Measurements from ENCODE around the gene GRAMD1C.

The GRAMD1C gene

DNA sequence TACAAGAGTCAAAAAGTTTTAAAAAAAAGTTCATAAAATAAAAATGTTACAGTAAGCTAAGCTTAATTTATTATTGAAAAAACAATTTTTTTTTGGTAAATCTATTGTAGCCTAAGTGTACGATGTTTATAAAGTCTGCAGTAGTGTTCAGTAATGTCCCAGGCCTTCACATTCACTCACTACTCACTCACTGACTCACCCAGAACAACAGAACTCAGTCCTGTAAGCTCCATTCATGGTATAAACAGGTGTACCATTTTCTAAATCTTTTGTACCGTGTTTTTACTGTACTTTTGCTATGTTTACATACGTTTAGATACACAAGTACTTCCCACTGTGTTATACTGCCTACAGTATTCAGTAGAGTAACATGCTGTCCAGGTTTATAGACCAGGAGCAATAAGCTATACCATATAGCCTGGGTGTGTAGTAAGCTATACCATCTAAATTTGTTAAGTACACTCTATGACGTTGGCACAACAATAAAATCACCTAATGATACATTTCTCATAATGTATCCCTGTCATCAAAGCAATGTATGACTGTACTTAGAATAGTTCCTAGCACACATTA is 68.1 kb downstream of the GRAMD1C start:
- TF ChIP-seq, protein P1, sequence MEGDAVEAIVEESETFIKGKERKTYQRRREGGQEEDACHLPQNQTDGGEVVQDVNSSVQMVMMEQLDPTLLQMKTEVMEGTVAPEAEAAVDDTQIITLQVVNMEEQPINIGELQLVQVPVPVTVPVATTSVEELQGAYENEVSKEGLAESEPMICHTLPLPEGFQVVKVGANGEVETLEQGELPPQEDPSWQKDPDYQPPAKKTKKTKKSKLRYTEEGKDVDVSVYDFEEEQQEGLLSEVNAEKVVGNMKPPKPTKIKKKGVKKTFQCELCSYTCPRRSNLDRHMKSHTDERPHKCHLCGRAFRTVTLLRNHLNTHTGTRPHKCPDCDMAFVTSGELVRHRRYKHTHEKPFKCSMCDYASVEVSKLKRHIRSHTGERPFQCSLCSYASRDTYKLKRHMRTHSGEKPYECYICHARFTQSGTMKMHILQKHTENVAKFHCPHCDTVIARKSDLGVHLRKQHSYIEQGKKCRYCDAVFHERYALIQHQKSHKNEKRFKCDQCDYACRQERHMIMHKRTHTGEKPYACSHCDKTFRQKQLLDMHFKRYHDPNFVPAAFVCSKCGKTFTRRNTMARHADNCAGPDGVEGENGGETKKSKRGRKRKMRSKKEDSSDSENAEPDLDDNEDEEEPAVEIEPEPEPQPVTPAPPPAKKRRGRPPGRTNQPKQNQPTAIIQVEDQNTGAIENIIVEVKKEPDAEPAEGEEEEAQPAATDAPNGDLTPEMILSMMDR (IDR thresholded peaks at IDR 0.05; ENCODE audit: low read depth, low read length, missing control alignments): no peak
- H3K36me3 ChIP-seq (replicated peaks): no peaks in the 10 kb centered on the region
- in situ Hi-C loops (cut with HindIII; ENCODE audit: low pct_ligation_motif_present, low sequenced_read_pairs): no loop called here
- no peak overlapping the region for H3K4me3 ChIP-seq (ENCODE audit: low read depth, low read length)
- H3K27me3 ChIP-seq (replicated peaks): no peaks in the 10 kb centered on the region
- no peak overlapping the region for H3K27ac ChIP-seq
- no peak for DNase-seq

DNA sequence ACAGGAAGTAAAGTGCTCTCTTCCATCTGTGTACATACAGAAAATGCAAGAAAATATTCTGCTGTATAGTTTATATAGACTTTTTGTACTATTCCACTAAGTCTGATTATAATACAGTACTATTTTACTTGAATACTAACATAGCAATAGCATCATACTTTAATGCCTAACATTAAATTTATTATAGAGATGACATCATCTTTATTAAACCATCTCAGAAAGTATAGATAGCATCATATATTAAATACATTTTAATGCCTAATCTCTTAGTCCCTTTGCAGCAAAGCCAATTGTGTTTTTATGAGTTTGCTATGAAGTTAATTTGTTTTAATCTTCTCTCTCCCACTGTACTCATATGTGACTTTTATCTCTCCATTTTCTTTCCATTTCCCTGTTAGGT is 69.5 kb downstream of the GRAMD1C start:
- no peak for DNase-seq
- H3K27me3 ChIP-seq (replicated peaks): no peaks in the 10 kb centered on the region
- no peaks in the 10 kb centered on the region for H3K36me3 ChIP-seq (replicated peaks)
- in situ Hi-C loops (cut with HindIII; ENCODE audit: low pct_ligation_motif_present, low sequenced_read_pairs): no loop called here
- no peak overlapping the region for H3K4me3 ChIP-seq (ENCODE audit: low read depth, low read length)
- H3K27ac ChIP-seq: no peak overlapping the region
- TF ChIP-seq, protein P1 (IDR thresholded peaks at IDR 0.05; ENCODE audit: low read depth, low read length, missing control alignments): no peak

DNA sequence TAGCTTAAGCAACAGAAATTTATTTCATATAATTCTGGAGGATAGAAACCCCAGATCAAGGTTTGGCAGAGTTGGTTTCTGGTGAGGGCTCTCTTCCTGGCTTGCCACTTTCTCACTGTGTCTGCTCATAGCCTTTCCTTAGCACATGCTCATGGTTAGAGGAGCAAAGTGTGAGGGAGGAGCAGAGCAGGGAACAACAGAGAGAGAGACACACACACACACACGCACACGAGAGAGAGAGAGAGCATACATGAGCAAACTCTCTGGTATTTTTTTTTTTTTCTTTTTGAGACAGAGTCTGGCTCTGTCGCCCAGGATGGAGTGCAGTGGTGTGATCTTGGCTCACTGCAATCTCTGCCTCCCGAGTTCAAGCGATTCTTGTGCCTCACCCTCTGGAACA is 72.4 kb downstream of the GRAMD1C start:
- no peak for DNase-seq
- TF ChIP-seq, protein P1 (IDR thresholded peaks at IDR 0.05; ENCODE audit: low read depth, low read length, missing control alignments): no peak
- in situ Hi-C loops (cut with HindIII; ENCODE audit: low pct_ligation_motif_present, low sequenced_read_pairs): no loop called here

DNA sequence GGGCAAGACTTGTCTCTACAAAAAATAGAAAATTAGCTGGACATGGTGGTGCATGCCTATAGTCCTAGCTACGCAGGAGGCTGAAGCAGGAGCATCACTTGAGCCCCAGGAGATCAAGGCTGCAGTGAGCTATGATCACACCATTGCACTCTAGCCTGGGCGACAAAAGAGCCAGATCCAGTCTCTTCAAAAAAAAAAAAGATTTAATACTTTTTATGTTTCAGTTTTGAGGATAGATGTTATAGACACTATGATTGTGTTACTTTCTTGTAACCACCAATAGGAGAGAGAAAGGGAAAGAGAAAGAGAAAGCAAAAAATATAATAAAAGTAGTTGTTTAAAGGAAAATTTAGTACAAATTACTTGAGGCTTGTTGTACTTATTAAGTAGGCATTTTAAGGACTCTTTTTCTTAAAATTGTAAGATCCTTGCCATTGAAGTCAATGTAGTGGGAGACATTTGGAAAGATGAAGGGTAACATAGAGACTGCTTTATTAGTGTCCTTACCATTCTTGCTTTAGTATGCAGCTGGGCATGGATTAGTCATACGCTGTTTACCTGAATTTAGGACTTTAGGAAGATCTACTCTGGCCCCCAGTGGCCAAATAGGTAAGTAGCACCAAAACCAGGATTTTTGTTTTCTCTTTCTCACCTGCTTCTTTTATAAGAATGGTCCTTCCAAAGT is 74.1 kb downstream of the GRAMD1C start:
- H3K36me3 ChIP-seq (replicated peaks): no peaks in the 10 kb centered on the region
- no peak overlapping the region for H3K4me3 ChIP-seq (ENCODE audit: low read depth, low read length)
- TF ChIP-seq, protein P1 (IDR thresholded peaks at IDR 0.05; ENCODE audit: low read depth, low read length, missing control alignments): peak; percentile 66
- H3K27me3 ChIP-seq (replicated peaks): no peaks in the 10 kb centered on the region
- H3K27ac ChIP-seq: no peak overlapping the region
- peak; percentile 58 for DNase-seq
- in situ Hi-C loops (cut with HindIII; ENCODE audit: low pct_ligation_motif_present, low sequenced_read_pairs): no loop called here

More for the DNA sequence above, 72.4 kb downstream of the GRAMD1C start:
- Histone ChIP-seq H3K27me3 (replicated peaks) (no peaks in the 10 kb centered on the region), H3K36me3 (replicated peaks) (no peaks in the 10 kb centered on the region), H3K4me3 (ENCODE audit: low read depth, low read length) (no peak overlapping the region), H3K27ac (no peak overlapping the region)

DNA sequence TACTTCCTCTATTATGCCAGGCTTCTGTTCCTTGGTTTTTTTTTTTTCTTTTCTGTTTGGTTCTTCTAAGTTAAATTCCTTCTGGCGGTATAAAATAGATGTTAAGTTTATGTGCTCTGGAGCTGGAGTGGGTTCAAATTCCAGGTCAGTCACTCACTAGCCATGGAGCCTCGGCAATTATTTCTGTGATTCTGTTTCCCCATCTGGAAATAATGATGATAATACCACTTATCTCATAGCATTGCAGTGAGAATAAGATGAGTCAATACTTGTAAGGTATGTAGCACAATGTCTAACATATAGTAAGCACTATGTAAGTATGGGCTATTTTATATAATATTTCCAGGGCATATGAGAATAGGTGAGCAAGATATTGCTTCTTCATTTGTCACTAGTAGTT is 76.1 kb downstream of the GRAMD1C start:
- in situ Hi-C loops (cut with HindIII; ENCODE audit: low pct_ligation_motif_present, low sequenced_read_pairs): no loop called here
- no peak overlapping the region for H3K27ac ChIP-seq
- H3K4me3 ChIP-seq (ENCODE audit: low read depth, low read length): no peak overlapping the region
- DNase-seq: peak; percentile 64
- H3K36me3 ChIP-seq (replicated peaks): no peaks in the 10 kb centered on the region
- TF ChIP-seq, protein P1 (IDR thresholded peaks at IDR 0.05; ENCODE audit: low read depth, low read length, missing control alignments): no peak
- H3K27me3 ChIP-seq (replicated peaks): no peaks in the 10 kb centered on the region
